H9 (cell line): ENCODE measurements around the gene ENO1. TPM values are rescaled to one million over a fixed set of nuclear protein-coding genes. Genes with fewer than 3 reads are reported as not detected.

Experiments
- DNase-seq: peaks from one replicate; pipeline ENCODE4 v3.0.0-alpha.2; 2017
- H2AFZ ChIP-seq: one replicate; pipeline ENCODE4 v1.6.1; 2013; ENCODE audit warnings: mild to moderate bottlenecking, low read length, control low read depth, moderate library complexity
- H2AK5ac ChIP-seq: 2 replicates; pipeline ENCODE4 v1.6.1; 2013; ENCODE audit warnings: low read length, control low read depth, mixed read lengths; ENCODE audit not compliant: insufficient read length
- H2BK120ac ChIP-seq: one replicate; pipeline ENCODE4 v1.6.1; 2013; ENCODE audit warnings: low read depth, mild to moderate bottlenecking, low read length, control low read depth, inconsistent platforms; ENCODE audit not compliant: poor library complexity, severe bottlenecking
- H2BK12ac ChIP-seq: 2 replicates; pipeline ENCODE4 v1.6.1; 2013; ENCODE audit warnings: low read length, control low read depth, mixed read lengths, low read depth; ENCODE audit not compliant: insufficient read length
- H2BK15ac ChIP-seq: 2 replicates; pipeline ENCODE4 v1.6.1; 2013; ENCODE audit warnings: low read depth, low read length, control low read depth
- H2BK20ac ChIP-seq: one replicate; pipeline ENCODE4 v1.6.1; 2013; ENCODE audit warnings: low read depth, mild to moderate bottlenecking, low read length, control low read depth, inconsistent platforms; ENCODE audit not compliant: poor library complexity, severe bottlenecking
- H2BK5ac ChIP-seq: 2 replicates; pipeline ENCODE4 v1.6.1; 2013; ENCODE audit warnings: low read length, control low read depth, mixed read lengths; ENCODE audit not compliant: insufficient read length
- H3K14ac ChIP-seq: 2 replicates; pipeline ENCODE4 v1.6.1; 2013; ENCODE audit warnings: low read length, control low read depth; ENCODE audit not compliant: insufficient read depth
- H3K18ac ChIP-seq: 2 replicates; pipeline ENCODE4 v1.6.1; 2013; ENCODE audit warnings: low read depth, mild to moderate bottlenecking, mixed read lengths, low read length, control low read depth; ENCODE audit not compliant: insufficient read length
- H3K23ac ChIP-seq: 2 replicates; pipeline ENCODE4 v1.6.1; 2013; ENCODE audit warnings: low read length, control low read depth, mixed read lengths, low read depth; ENCODE audit not compliant: insufficient read length
- H3K23me2 ChIP-seq: 2 replicates; pipeline ENCODE4 v1.6.1; 2013; ENCODE audit warnings: low read depth, mild to moderate bottlenecking, mixed read lengths, low read length, control low read depth; ENCODE audit not compliant: insufficient read length, poor library complexity, severe bottlenecking
- H3K27ac ChIP-seq: 2 replicates; pipeline ENCODE4 v1.5.1; 2013; ENCODE audit warnings: low read length, control low read depth, mixed read lengths, low read depth; ENCODE audit not compliant: insufficient read length
- H3K27me3 ChIP-seq: 2 replicates; pipeline ENCODE4 v1.6.1; 2013; ENCODE audit warnings: low read length, control low read depth, inconsistent platforms; ENCODE audit not compliant: insufficient read depth
- H3K4ac ChIP-seq: 2 replicates; pipeline ENCODE4 v1.6.1; 2013; ENCODE audit warnings: low read depth, mild to moderate bottlenecking, control low read depth, inconsistent platforms, low read length, moderate library complexity
- H3K4me1 ChIP-seq: 2 replicates; pipeline ENCODE4 v1.6.1; 2013; ENCODE audit warnings: low read length, control low read depth, inconsistent platforms; ENCODE audit not compliant: insufficient read depth
- H3K4me2 ChIP-seq: 2 replicates; pipeline ENCODE4 v1.6.1; 2013; ENCODE audit warnings: low read length, control low read depth, mixed read lengths; ENCODE audit not compliant: insufficient read length, insufficient read depth
- H3K56ac ChIP-seq: 2 replicates; pipeline ENCODE4 v1.6.1; 2013; ENCODE audit warnings: low read depth, mild to moderate bottlenecking, mixed read lengths, low read length, control low read depth; ENCODE audit not compliant: insufficient read length
- H3K79me1 ChIP-seq: 2 replicates; pipeline ENCODE4 v1.6.1; 2013; ENCODE audit warnings: low read depth, mild to moderate bottlenecking, moderate library complexity, low read length, control low read depth, inconsistent platforms; ENCODE audit not compliant: insufficient read depth, poor library complexity, severe bottlenecking
- H3K79me2 ChIP-seq: 2 replicates; pipeline ENCODE4 v1.6.1; 2013; ENCODE audit warnings: low read length, control low read depth, inconsistent platforms; ENCODE audit not compliant: insufficient read depth
- H3K9ac ChIP-seq: 2 replicates; pipeline ENCODE4 v1.6.1; 2013; ENCODE audit warnings: low read length, control low read depth, mixed read lengths; ENCODE audit not compliant: insufficient read length; ENCODE audit errors: extremely low read depth
- H3K9me3 ChIP-seq: one replicate; pipeline ENCODE4 v1.6.1; 2013; ENCODE audit warnings: low read depth, low read length, inconsistent platforms; ENCODE audit not compliant: control insufficient read depth
- H3T11ph ChIP-seq: one replicate; pipeline ENCODE4 v1.6.1; 2013; ENCODE audit warnings: mild to moderate bottlenecking, low read length, control low read depth, inconsistent platforms
- H4K20me1 ChIP-seq: one replicate; pipeline ENCODE4 v1.6.1; 2013; ENCODE audit not compliant: control insufficient read depth, insufficient read length, insufficient read depth
- H4K5ac ChIP-seq: 2 replicates; pipeline ENCODE4 v1.6.1; 2013; ENCODE audit warnings: low read depth, mild to moderate bottlenecking, mixed read lengths, low read length, control low read depth; ENCODE audit not compliant: insufficient read length
- H4K8ac ChIP-seq: replicated peaks from 2 replicates; pipeline ENCODE4 v1.6.1; 2013; ENCODE audit warnings: low read length, control low read depth, mixed read lengths, low read depth; ENCODE audit not compliant: insufficient read length
- H4K91ac ChIP-seq: 2 replicates; pipeline ENCODE4 v1.6.1; 2013; ENCODE audit warnings: low read depth, mild to moderate bottlenecking, moderate library complexity, mixed read lengths, low read length, control low read depth; ENCODE audit not compliant: insufficient read length
- H3K27ac Mint-ChIP-seq, 3 experiments: 2 replicates in 2 of 3; 3 replicates in 1 of 3; pipeline ENCODE4 v1.8.0; 2020 to 2021; ENCODE audit warnings: mixed read lengths in 3 of 3, mild to moderate bottlenecking in 1 of 3, moderate library complexity in 1 of 3
- H3K27me3 Mint-ChIP-seq: 2 replicates; pipeline ENCODE4 v1.8.0; 2021; ENCODE audit warnings: low read depth, mild to moderate bottlenecking, moderate library complexity, mixed read lengths
- H3K36me3 Mint-ChIP-seq, 3 experiments: 2 replicates in 2 of 3; 3 replicates in 1 of 3; pipeline ENCODE4 v1.8.0; 2020 to 2021; ENCODE audit warnings: low read depth in 3 of 3, mixed read lengths in 3 of 3; ENCODE audit not compliant: insufficient read depth in 1 of 3
- H3K4me1 Mint-ChIP-seq, 2 experiments: 2 replicates each; pipeline ENCODE4 v1.8.0; 2020; ENCODE audit warnings: mixed read lengths in 2 of 2
- H3K4me3 Mint-ChIP-seq, 2 experiments: 2 replicates in 1 of 2; 3 replicates in 1 of 2; pipeline ENCODE4 v1.8.0; 2020 to 2021; ENCODE audit warnings: mild to moderate bottlenecking in 2 of 2, mixed read lengths in 2 of 2, moderate library complexity in 1 of 2
- H3K9me3 Mint-ChIP-seq, 2 experiments: 2 replicates in 1 of 2; 3 replicates in 1 of 2; pipeline ENCODE4 v1.8.0; 2020; ENCODE audit warnings: mild to moderate bottlenecking in 2 of 2, mixed read lengths in 2 of 2, moderate library complexity in 1 of 2
- CTCF ChIP-seq: fragments of 200-600 bp; sonication (generic); conservative IDR thresholded peaks from 3 replicates; pipeline ENCODE4 v1.8.0; 2021; ENCODE audit warnings: antibody characterized with exemption, mild to moderate bottlenecking
- WGBS: extraction: QIAGEN DNeasy Blood & Tissue Kit; methylation state at CpG from one replicate; pipeline ENCODE4 v1.1.7; 2013; ENCODE audit warnings: missing lambda C conversion rate, low lambda C conversion rate, mixed read lengths; ENCODE audit not compliant: insufficient read length; ENCODE audit errors: extremely low coverage; 5-methylcytosine and 5-hydroxymethylcytosine counted together
- total RNA-seq: library from RNA; stranded (reverse); gene quantifications from 2 replicates; pipeline ENCODE4 v1.2.1, GENCODE V29; 2021

ENO1 gene
- total RNA-seq, 1 experiment from 2014 or later = 1,781 TPM

GRCh38 chr1:8839990-8840389 lies 38.5 kb downstream of the ENO1 start:
- Histone ChIP-seq H3K23ac (no peak overlapping the region), H3K23me2 (no peaks in the 10 kb centered on the region), H3K79me1 (no peaks in the 10 kb centered on the region), H3K4me1 (no peaks in the 10 kb centered on the region), H4K5ac (no peak overlapping the region), H3K14ac (no peak overlapping the region), H3K56ac (no peak overlapping the region), H2BK120ac (no peak overlapping the region), H3K4me2 (no peak overlapping the region), H4K91ac (no peak overlapping the region), H2AK5ac (no peak overlapping the region), H3K27ac (no peak overlapping the region), H2BK5ac (no peak overlapping the region), H3K9me3 (no peaks in the 10 kb centered on the region), H3K4ac (no peak overlapping the region), H4K8ac (no peak overlapping the region), H3K79me2 (no peaks in the 10 kb centered on the region), H2AFZ (no peak overlapping the region), H2BK15ac (no peak overlapping the region), H4K20me1 (no peaks in the 10 kb centered on the region), H3K27me3 (no peaks in the 10 kb centered on the region), H3K9ac (no peak overlapping the region), H3K18ac (no peak overlapping the region), H2BK20ac (no peak overlapping the region), H3T11ph (no peak overlapping the region), H2BK12ac (no peak overlapping the region)
- no peaks in the 10 kb centered on the region; the same call in 1 of the 2 replicates for H3K27me3 Mint-ChIP-seq
- no CpG with 5 or more reads among the region's 7 CpGs for WGBS
- no peak for DNase-seq
- H3K4me3 Mint-ChIP-seq = no peak overlapping the region
- no peak overlapping the region for H3K27ac Mint-ChIP-seq
- peaks cover 3 to 5% of the 10 kb centered on the region in 2 experiments; a peak in 4 of 5 replicates for H3K9me3 Mint-ChIP-seq
- no peak for TF ChIP-seq CTCF
- peaks cover 3 to 4% of the 10 kb centered on the region in 2 experiments; a peak in 2 of 4 replicates for H3K4me1 Mint-ChIP-seq
- peaks cover 0 to 3% (median 0%) of the 10 kb centered on the region in 3 experiments; a peak in 1 of 7 replicates for H3K36me3 Mint-ChIP-seq
